ENCODE results near the gene ENTR1.

The ENTR1 gene

GRCh38 chr9:136398286-136398685 lies 12.1 kb downstream of the ENTR1 start:
- Histone ChIP-seq H3K9ac (peak overlapping the region; percentile 88), H3K4me3 (peak overlapping the region; percentile 96; the same call in 1 of the 2 replicates), H3K27ac (no peak overlapping the region), H3K4me1 (peaks cover 21% of the 10 kb centered on the region), H4K20me1 (peaks cover 35% of the 10 kb centered on the region), H3K4me2 (peak overlapping the region; percentile 93), H3K27me3 (no peaks in the 10 kb centered on the region), H3K9me3 (no peaks in the 10 kb centered on the region), H3K36me3 (peaks cover 74% of the 10 kb centered on the region)
- TF ChIP-seq Cebpa-rat (IDR thresholded peaks at IDR 0.05), result no peak

GRCh38 chr9:136397643-136398042 lies 12.8 kb downstream of the ENTR1 start:
- H3K27me3 ChIP-seq, result no peaks in the 10 kb centered on the region
- no peak overlapping the region for H3K4me3 ChIP-seq
- no peak overlapping the region for H3K27ac ChIP-seq
- peaks cover 41% of the 10 kb centered on the region for H4K20me1 ChIP-seq
- peaks cover 20% of the 10 kb centered on the region for H3K4me1 ChIP-seq
- H3K36me3 ChIP-seq, result peaks cover 80% of the 10 kb centered on the region
- H3K4me2 ChIP-seq, result no peak overlapping the region
- H3K9ac ChIP-seq, result 0 out of 2 replicates have a peak overlapping the region, but pooled peaks have one; percentile 88
- H3K9me3 ChIP-seq, result no peaks in the 10 kb centered on the region
- no peak for TF ChIP-seq Cebpa-rat (IDR thresholded peaks at IDR 0.05)

GRCh38 chr9:136396219-136396515 lies 14.2 kb downstream of the ENTR1 start:
- no peak overlapping the region for H3K4me2 ChIP-seq
- peaks cover 56% of the 10 kb centered on the region for H4K20me1 ChIP-seq
- TF ChIP-seq Cebpa-rat (IDR thresholded peaks at IDR 0.05), result no peak
- H3K27ac ChIP-seq, result no peak overlapping the region
- H3K4me3 ChIP-seq, result no peak overlapping the region
- peaks cover 80% of the 10 kb centered on the region for H3K36me3 ChIP-seq
- H3K27me3 ChIP-seq, result no peaks in the 10 kb centered on the region
- peaks cover 20% of the 10 kb centered on the region for H3K4me1 ChIP-seq
- no peak overlapping the region for H3K9ac ChIP-seq
- H3K9me3 ChIP-seq, result no peaks in the 10 kb centered on the region

GRCh38 chr9:136395345-136396218 lies 14.8 kb downstream of the ENTR1 start:
- H3K9me3 ChIP-seq, result no peaks in the 10 kb centered on the region
- peaks cover 18% of the 10 kb centered on the region for H3K4me1 ChIP-seq
- peaks cover 80% of the 10 kb centered on the region for H3K36me3 ChIP-seq
- peaks cover 57% of the 10 kb centered on the region for H4K20me1 ChIP-seq
- H3K27ac ChIP-seq, result no peak overlapping the region
- no peak overlapping the region for H3K9ac ChIP-seq
- H3K27me3 ChIP-seq, result no peaks in the 10 kb centered on the region
- no peak overlapping the region for H3K4me2 ChIP-seq
- H3K4me3 ChIP-seq, result no peak overlapping the region
- TF ChIP-seq Cebpa-rat (IDR thresholded peaks at IDR 0.05), result no peak

- no peak overlapping the region for H3K4me2 ChIP-seq
- H4K20me1 ChIP-seq, result peaks cover 57% of the 10 kb centered on the region
- no peak overlapping the region for H3K4me3 ChIP-seq
- H3K9ac ChIP-seq, result no peak overlapping the region
- no peak for TF ChIP-seq Cebpa-rat (IDR thresholded peaks at IDR 0.05)
- no peaks in the 10 kb centered on the region for H3K27me3 ChIP-seq
- peaks cover 13% of the 10 kb centered on the region for H3K4me1 ChIP-seq
- H3K9me3 ChIP-seq, result no peaks in the 10 kb centered on the region
- peaks cover 86% of the 10 kb centered on the region for H3K36me3 ChIP-seq
- no peak overlapping the region for H3K27ac ChIP-seq
These were observed 15.4 kb downstream of the ENTR1 start for GRCh38 chr9:136395020-136395340.

GRCh38 chr9:136394312-136395019 lies 15.9 kb downstream of the ENTR1 start:
- Histone ChIP-seq H3K4me3 (no peak overlapping the region), H3K9me3 (no peaks in the 10 kb centered on the region), H3K36me3 (peaks cover 91% of the 10 kb centered on the region), H4K20me1 (peaks cover 56% of the 10 kb centered on the region), H3K4me1 (peaks cover 13% of the 10 kb centered on the region), H3K9ac (no peak overlapping the region), H3K4me2 (no peak overlapping the region), H3K27me3 (no peaks in the 10 kb centered on the region), H3K27ac (no peak overlapping the region)
- no peak for TF ChIP-seq Cebpa-rat (IDR thresholded peaks at IDR 0.05)

- Histone ChIP-seq H3K27ac (no peak overlapping the region), H3K4me2 (no peak overlapping the region), H3K9me3 (no peaks in the 10 kb centered on the region), H3K9ac (no peak overlapping the region), H3K27me3 (no peaks in the 10 kb centered on the region), H3K36me3 (peaks cover 97% of the 10 kb centered on the region), H3K4me3 (no peak overlapping the region), H3K4me1 (peaks cover 5% of the 10 kb centered on the region), H4K20me1 (peaks cover 50% of the 10 kb centered on the region)
- TF ChIP-seq Cebpa-rat (IDR thresholded peaks at IDR 0.05), result no peak
These were observed 16.9 kb downstream of the ENTR1 start for GRCh38 chr9:136393531-136393930.

GRCh38 chr9:136392538-136393449 lies 17.6 kb downstream of the ENTR1 start:
- peaks cover 43% of the 10 kb centered on the region for H4K20me1 ChIP-seq
- no peaks in the 10 kb centered on the region for H3K27me3 ChIP-seq
- H3K9ac ChIP-seq, result no peak overlapping the region
- H3K27ac ChIP-seq, result no peak overlapping the region
- H3K4me1 ChIP-seq, result no peaks in the 10 kb centered on the region
- no peak overlapping the region for H3K4me2 ChIP-seq
- peaks cover 97% of the 10 kb centered on the region for H3K36me3 ChIP-seq
- no peaks in the 10 kb centered on the region for H3K9me3 ChIP-seq
- no peak overlapping the region for H3K4me3 ChIP-seq
- no peak for TF ChIP-seq Cebpa-rat (IDR thresholded peaks at IDR 0.05)

GRCh38 chr9:136391737-136392537 lies 18.5 kb downstream of the ENTR1 start:
- Histone ChIP-seq H3K36me3 (peaks cover 99% of the 10 kb centered on the region), H4K20me1 (peaks cover 47% of the 10 kb centered on the region), H3K27ac (no peak overlapping the region), H3K27me3 (no peaks in the 10 kb centered on the region), H3K9ac (no peak overlapping the region), H3K4me2 (no peak overlapping the region), H3K4me1 (no peaks in the 10 kb centered on the region), H3K4me3 (no peak overlapping the region), H3K9me3 (no peaks in the 10 kb centered on the region)
- no peak for TF ChIP-seq Cebpa-rat (IDR thresholded peaks at IDR 0.05)
